Breast epithelium (tissue), 3 donors: ENCODE measurements around the gene DBP.

Experiments
- POLR2AphosphoS5 ChIP-seq, 3 donors: sonication (generic); formaldehyde crosslinking; IDR thresholded peaks; one replicate each; pipeline ENCODE4 v1.6.1; 2017; ENCODE audit warnings: antibody characterized with exemption in 3 of 3
- TF ChIP-seq, protein P1 (sequence below), 3 donors: fragments of 450-650 bp; IDR thresholded peaks; one replicate each; pipeline ENCODE4 v1.5.1; 2016 to 2017; ENCODE audit warnings: antibody characterized with exemption in 3 of 3, mild to moderate bottlenecking in 3 of 3, moderate library complexity in 3 of 3

DNA sequence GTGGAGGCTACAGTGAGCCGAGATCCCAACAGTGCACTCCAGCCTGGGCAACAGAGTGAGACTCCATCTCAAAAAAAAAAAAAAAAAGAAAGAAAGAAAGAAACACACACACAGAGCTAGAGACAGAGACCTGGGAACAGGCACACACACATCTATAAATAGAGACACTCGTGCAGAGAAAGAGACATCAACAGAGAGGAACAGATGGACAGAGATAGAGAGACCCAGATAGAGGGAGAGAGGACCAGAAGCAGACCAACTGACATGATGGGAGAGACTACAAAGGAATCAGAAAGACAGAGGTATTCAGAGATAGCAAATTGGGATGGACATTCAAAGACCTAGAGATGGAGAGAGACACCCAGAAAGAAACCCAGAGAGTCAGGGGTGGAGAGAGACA is 11.0 kb upstream of the DBP start:
- TF ChIP-seq POLR2AphosphoS5 (IDR thresholded peaks at IDR 0.05) = no peak
- TF ChIP-seq, protein P1, sequence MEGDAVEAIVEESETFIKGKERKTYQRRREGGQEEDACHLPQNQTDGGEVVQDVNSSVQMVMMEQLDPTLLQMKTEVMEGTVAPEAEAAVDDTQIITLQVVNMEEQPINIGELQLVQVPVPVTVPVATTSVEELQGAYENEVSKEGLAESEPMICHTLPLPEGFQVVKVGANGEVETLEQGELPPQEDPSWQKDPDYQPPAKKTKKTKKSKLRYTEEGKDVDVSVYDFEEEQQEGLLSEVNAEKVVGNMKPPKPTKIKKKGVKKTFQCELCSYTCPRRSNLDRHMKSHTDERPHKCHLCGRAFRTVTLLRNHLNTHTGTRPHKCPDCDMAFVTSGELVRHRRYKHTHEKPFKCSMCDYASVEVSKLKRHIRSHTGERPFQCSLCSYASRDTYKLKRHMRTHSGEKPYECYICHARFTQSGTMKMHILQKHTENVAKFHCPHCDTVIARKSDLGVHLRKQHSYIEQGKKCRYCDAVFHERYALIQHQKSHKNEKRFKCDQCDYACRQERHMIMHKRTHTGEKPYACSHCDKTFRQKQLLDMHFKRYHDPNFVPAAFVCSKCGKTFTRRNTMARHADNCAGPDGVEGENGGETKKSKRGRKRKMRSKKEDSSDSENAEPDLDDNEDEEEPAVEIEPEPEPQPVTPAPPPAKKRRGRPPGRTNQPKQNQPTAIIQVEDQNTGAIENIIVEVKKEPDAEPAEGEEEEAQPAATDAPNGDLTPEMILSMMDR (IDR thresholded peaks at IDR 0.05) = no peak
